GM21423 (cell line): ENCODE data around the gene CTRL.
A peak's percentile ranks its signal among the peaks of the same experiment; 100 is the strongest.
"Not testable (repeated sequence)": the region's sequence is repeated elsewhere in the genome, so short reads cannot be mapped to it uniquely, and the experiment has no call there.

ENCODE experiments used
- ATAC-seq: cut with Tn5 transposase; IDR thresholded peaks from one replicate; pipeline ENCODE4 v1.9.1; 2021; ENCODE audit warnings: mild to moderate bottlenecking, moderate library complexity; ENCODE audit not compliant: unreplicated experiment

Gene CTRL

DNA sequence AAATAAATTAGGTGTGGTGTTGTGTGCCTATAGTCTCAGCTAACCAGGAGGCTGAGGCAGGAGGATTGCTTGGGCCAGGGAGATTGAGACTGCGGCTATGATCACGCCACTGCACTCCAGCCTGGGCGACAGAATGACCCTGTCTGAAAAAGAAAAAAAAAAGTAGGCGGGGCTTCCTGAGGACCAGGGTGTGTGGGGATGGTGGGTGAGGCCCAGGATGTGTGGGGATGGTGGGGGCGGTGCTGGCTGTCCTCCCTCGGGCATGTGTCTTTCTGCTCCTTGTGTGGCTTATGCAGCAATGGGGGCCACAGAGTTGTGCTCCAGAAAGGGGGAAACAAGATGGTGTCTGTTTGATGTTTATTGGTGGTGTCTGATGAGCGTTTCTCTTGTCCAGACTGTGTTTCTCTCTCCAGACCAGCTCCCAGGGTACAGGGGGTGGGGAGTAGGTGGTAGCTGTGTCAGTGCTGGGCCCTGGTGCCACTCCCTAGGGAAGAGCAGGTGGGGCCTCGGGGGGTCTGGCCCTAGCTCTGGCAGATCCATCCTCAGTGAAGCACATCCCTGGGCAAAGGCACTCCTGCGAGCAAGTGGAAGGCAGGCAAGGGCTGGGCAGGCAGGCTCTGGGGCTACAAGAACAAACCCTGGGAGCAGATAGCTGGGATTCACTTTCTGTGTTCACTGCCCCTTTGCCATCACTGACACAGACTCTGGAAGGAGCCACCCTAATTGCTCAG, 10.0 kb upstream of the CTRL start:
- ATAC-seq, result no peak

GRCh38 chr16:67940446-67941089, 8.9 kb upstream of the CTRL start:
- no peak for ATAC-seq

- ATAC-seq, result no peak
Observed at GRCh38 chr16:67939507-67940445, 8.1 kb upstream of the CTRL start.

DNA sequence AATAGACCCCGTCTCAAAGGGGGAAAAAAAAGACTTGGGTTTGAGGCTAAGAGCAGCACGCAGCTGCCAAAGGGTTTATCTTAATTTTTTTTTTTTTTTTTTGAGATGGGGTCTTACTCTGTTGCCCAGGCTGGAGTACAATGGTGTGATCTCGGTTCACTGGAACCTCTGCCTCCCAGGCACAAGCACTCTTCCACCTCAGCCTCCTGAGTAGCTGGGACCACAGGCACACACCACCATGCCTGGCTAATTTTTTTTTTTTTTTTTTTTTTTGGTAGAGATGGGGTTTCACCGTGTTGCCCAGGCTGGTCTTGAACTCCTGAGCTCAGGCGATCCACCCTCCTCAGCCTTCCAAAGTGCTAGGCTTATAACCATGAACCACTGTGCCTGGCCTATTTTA, 6.1 kb upstream of the CTRL start:
- ATAC-seq, result not testable (repeated sequence)

DNA sequence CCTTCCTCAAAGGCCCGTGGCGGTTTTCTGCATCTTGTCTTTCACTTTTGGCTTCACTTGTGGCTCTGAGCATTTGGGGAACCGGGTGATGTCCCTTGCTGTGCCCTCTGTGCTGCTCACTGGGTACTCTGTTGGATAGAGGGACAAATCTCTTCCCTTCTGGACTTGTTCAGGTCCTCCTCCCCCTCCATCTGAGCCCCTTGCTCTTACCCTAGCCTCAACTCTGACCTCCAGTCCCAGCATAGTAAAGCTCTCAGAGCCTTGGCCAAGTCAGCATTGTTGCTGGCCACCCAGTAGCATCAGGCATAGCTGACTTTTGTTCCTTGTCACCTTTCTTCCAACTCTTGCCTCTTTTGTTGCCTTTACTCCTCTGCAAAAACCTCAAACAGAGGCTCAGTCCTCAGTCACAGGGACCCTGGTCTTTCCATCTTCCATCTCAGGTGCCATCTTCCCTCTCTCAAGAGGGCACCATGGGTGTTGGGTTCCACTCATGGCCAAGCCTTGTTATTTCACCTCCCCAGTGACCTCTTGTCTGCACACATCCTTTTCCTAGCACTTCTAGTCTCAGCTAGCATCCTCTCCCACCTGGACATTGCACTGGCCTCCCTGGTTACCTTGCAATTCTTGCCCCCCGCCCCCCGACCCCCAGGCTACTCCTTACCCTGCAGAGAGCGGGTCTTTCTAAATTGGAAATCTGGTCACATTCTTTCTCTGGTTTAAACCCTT, 5.4 kb upstream of the CTRL start:
- peak; percentile 54 for ATAC-seq

DNA sequence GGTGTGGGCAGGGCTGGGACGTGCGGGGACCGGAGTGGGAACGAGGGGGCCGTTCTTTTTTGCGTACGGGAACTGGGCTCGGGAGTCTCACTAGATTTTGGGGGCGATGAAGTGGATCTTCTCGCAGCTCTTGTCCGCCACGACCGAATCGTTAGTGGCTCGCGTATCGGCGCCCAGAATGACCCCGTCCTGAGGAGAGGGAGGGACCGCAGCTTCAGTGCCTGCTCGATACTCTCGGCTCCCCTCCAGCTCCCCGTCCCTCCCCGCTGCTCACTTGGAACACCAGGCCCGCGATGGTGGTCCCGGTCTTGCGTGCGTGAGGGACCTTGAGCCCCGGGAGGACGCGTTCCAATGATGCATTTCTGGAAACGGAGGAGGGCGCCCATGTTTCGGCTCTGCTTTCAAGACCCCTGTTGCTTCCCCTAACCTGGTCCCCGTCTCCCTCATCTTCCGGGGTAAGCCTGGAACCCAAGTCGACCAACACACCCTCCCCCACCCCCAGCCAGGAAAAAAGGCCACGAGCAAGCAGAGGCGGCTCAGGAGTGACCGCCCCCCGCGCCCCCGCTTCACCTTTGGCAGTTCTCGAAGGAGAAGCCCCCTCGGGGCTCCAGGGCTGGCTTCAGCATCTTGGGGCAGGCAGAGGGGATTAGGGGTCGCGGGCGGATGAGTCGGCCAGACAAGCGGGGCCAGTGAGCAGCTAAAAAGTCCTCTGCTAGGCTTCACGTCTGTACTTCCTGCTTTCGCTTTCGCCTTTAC, 4.6 kb upstream of the CTRL start, which contains the start of gene PSMB10:
PSMB10 (minus strand) TSS at position 727 of the 756 bp plus-strand sequence; CDS start at position 626, 101 bp downstream.
- ATAC-seq, result no peak

GRCh38 chr16:67935402-67936123, 3.9 kb upstream of the CTRL start:
- peak; percentile 82 for ATAC-seq

GRCh38 chr16:67935101-67935401, 3.4 kb upstream of the CTRL start:
- no peak for ATAC-seq

DNA sequence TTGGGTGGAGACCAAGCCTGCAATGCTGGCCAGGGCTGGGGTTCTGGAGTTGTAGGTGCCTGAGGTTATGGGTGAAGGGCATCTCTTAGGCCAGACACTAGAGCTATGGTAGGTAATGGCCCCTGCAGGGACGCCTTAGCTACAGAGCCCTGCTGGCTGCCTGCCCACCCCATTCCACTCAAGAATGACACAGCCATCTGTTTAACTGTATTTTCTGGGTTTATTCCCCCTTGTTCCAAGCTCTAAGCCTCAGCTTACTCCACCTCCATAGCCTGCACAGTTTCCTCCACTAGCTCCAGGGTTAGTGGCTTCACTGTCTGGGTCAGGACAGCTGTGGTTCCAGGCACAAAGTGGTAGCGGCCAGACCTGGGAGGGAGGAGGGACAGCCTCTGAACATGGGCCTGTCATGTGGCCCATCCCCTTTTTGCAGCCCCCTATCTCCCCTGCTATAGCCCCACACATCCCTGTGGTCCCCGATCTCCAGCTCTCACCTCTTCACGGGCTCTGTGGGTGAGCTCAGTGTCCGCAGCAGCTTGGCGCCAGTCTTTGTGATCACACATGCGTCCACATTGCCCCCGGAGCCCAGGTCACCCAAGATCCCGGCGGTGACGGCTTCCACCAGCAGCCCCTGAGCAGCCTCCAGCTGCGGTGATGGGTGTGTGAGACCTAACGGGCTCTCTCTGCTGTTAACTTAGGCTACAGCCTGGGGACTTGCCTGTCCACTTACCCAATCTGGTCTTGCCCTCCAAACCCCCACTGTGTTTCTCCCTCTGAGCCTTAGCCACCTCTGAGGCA, 2.8 kb upstream of the CTRL start:
- ATAC-seq, result no peak

- no peak for ATAC-seq
Observed at GRCh38 chr16:67933805-67934204, 2.1 kb upstream of the CTRL start.

DNA sequence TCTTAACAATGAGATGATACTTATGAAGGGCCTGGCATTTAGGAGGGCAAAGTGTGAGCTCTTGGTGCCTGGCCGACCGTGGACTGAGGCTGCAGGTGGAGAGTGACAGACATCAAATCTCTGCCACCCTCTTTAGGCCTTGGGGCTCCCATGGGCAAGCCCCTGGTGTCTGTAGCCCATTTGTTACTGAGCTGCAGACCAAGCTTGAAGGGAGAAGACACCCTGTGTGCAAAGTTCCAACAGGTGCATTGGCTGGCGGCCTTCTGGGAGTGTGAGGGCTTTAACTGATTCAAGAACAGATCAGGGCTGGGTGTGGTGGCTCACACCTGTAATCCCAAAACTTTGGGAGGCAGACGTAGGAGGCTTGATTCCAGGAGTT, 789 bp upstream of the CTRL start:
- ATAC-seq, result no peak

GRCh38 chr16:67930678-67931211, 917 bp downstream of the CTRL start:
- ATAC-seq, result no peak

DNA sequence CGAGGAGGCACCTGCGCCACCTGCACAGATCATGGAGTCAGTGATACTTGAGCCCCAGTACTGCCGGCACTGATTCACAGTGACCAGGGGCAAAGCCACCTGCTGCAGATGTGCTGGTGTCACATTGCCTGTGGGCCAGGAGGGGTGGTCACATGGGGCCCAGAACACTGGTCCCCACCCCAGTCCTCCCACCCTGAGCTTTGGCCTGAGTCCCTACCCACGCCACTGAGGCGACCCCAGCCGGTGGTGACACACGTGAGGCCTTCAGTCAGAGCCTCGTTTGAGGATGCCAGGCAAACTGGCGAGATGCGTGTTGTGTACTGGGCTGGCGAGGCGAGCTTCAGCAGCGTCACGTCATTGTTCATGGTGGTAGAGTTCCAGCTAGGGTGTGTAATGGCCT, 1.5 kb downstream of the CTRL start:
- no peak for ATAC-seq

- ATAC-seq, result no peak
Observed at GRCh38 chr16:67928561-67929364, 2.9 kb downstream of the CTRL start.

- ATAC-seq, result no peak
Observed at GRCh38 chr16:67928147-67928546, 3.5 kb downstream of the CTRL start.

DNA sequence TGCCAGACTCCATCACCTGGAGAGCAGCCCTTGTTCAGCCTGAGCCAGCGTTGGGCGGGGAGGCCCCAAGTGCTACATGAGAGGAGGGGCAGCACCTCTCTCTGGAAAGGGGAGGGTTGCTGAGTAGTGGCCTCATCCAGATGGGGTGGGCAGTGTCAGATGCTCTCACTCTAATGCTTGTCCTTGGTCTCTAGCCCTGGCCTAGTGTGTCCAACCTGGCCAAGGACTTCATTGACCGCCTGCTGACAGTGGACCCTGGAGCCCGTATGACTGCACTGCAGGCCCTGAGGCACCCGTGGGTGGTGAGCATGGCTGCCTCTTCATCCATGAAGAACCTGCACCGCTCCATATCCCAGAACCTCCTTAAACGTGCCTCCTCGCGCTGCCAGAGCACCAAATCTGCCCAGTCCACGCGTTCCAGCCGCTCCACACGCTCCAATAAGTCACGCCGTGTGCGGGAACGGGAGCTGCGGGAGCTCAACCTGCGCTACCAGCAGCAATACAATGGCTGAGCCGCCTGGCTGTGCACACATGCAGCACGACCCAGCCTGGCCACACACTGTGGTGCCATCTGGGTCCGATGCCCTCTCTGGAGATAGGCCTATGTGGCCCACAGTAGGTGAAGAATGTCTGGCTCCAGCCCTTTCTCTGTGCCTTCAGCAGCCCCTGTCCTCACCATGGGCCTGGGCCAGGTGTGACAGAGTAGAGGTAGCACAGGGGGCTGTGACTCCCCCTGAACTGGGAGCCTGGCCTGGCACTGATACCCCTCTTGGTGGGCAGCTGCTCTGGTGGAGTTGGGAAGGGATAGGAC, 4.3 kb downstream of the CTRL start:
- ATAC-seq, result no peak

DNA sequence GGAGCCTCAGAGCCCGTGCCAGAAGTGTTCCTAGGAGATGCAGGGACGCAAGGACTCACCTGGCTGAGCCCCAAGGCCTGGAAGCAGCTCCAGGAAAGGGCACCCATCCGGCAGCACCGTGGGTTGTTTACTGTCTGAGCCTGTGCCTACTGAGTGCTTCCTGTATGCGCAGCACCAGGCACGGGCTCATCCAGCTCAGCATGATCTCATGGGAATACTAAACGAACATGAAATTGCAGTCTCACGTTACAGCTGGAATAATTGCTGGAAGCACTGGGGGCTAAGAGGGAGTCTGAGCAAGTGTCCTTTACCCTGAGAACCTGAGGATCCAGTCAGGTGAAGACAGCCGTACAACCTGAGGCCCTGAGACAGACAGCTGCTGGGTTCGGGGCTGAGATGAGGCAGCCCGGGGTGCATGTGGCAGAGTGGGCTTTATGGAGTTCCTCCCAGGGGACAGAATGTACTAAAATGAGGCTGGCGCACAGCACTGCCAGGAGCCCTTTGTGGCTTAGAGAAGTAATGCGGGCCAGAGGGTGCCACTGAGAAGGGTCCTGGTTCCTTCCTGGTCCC, 5.4 kb downstream of the CTRL start:
- ATAC-seq, result no peak
